WTC11 (cell line): ENCODE results near the gene ERF. TPM values are rescaled to one million over a fixed set of nuclear protein-coding genes. Genes with fewer than 3 reads are reported as not detected.

Source experiments
- CBFB ChIP-seq: sonication (generic); formaldehyde crosslinking; IDR thresholded peaks from 2 replicates; pipeline ENCODE4 v1.8.1; 2022; ENCODE audit warnings: mild to moderate bottlenecking, low read depth, missing genetic modification reagents
- E2F1 ChIP-seq: sonication (generic); formaldehyde crosslinking; IDR thresholded peaks from 2 replicates; pipeline ENCODE4 v1.8.0; 2022; ENCODE audit warnings: mild to moderate bottlenecking, missing genetic modification reagents
- E2F5 ChIP-seq: sonication (generic); formaldehyde crosslinking; IDR thresholded peaks from 2 replicates; pipeline ENCODE4 v1.8.1; 2022; ENCODE audit warnings: mild to moderate bottlenecking, moderate library complexity, missing genetic modification reagents
- ELF4 ChIP-seq: sonication (generic); formaldehyde crosslinking; IDR thresholded peaks from 2 replicates; pipeline ENCODE4 v1.8.1; 2022; ENCODE audit warnings: low read depth, mild to moderate bottlenecking, moderate library complexity, missing genetic modification reagents
- ETV6 ChIP-seq: sonication (generic); formaldehyde crosslinking; IDR thresholded peaks from 2 replicates; pipeline ENCODE4 v1.8.1; 2022; ENCODE audit warnings: mild to moderate bottlenecking, missing genetic modification reagents
- FOXJ3 ChIP-seq: sonication (generic); formaldehyde crosslinking; IDR thresholded peaks from 2 replicates; pipeline ENCODE4 v1.9.0; 2021; ENCODE audit warnings: missing genetic modification reagents, mild to moderate bottlenecking, borderline replicate concordance
- GABPB1 ChIP-seq: sonication (generic); formaldehyde crosslinking; IDR thresholded peaks from 2 replicates; pipeline ENCODE4 v1.8.1; 2023; ENCODE audit warnings: mild to moderate bottlenecking, missing genetic modification reagents
- GTF2I ChIP-seq: fragments of 250-450 bp; sonication (Bioruptor Pico); conservative IDR thresholded peaks from 2 replicates; pipeline ENCODE4 v1.4.0; 2021; ENCODE audit warnings: mild to moderate bottlenecking
- KAT7 ChIP-seq: sonication (generic); formaldehyde crosslinking; IDR thresholded peaks from 2 replicates; pipeline ENCODE4 v1.8.1; 2023; ENCODE audit warnings: missing genetic modification reagents, mild to moderate bottlenecking, borderline replicate concordance
- MLX ChIP-seq: sonication (generic); formaldehyde crosslinking; IDR thresholded peaks from 2 replicates; pipeline ENCODE4 v1.8.1; 2023; ENCODE audit warnings: mild to moderate bottlenecking, missing genetic modification reagents, moderate library complexity
- MXD4 ChIP-seq: fragments of 250-450 bp; sonication (Bioruptor Pico); IDR thresholded peaks from 2 replicates; pipeline ENCODE4 v1.8.0; 2021; ENCODE audit warnings: mild to moderate bottlenecking, moderate library complexity, borderline replicate concordance
- NR1H2 ChIP-seq: sonication (generic); formaldehyde crosslinking; IDR thresholded peaks from 2 replicates; pipeline ENCODE4 v1.9.0; 2021; ENCODE audit warnings: mild to moderate bottlenecking, moderate library complexity, missing genetic modification reagents
- OVOL2 ChIP-seq: fragments of 250-450 bp; sonication (Bioruptor Pico); IDR thresholded peaks from 2 replicates; pipeline ENCODE4 v1.9.0; 2021; ENCODE audit warnings: mild to moderate bottlenecking, borderline replicate concordance
- RELA ChIP-seq: sonication (generic); formaldehyde crosslinking; IDR thresholded peaks from 2 replicates; pipeline ENCODE4 v1.8.1; 2022; ENCODE audit warnings: missing genetic modification reagents, mild to moderate bottlenecking, borderline replicate concordance
- RORB ChIP-seq: fragments of 250-450 bp; sonication (Bioruptor Pico); IDR thresholded peaks from 2 replicates; pipeline ENCODE4 v1.9.0; 2021; ENCODE audit warnings: mild to moderate bottlenecking
- SMAD3 ChIP-seq: sonication (generic); formaldehyde crosslinking; IDR thresholded peaks from 2 replicates; pipeline ENCODE4 v1.8.0; 2022; ENCODE audit warnings: missing genetic modification reagents, mild to moderate bottlenecking, borderline replicate concordance
- SMAD4 ChIP-seq: sonication (generic); formaldehyde crosslinking; IDR thresholded peaks from 2 replicates; pipeline ENCODE4 v1.8.0; 2022; ENCODE audit warnings: mild to moderate bottlenecking, missing genetic modification reagents
- TCF7 ChIP-seq: sonication (generic); formaldehyde crosslinking; IDR thresholded peaks from 2 replicates; pipeline ENCODE4 v1.8.0; 2022; ENCODE audit warnings: mild to moderate bottlenecking, low read depth, missing genetic modification reagents, moderate library complexity
- ZBTB21 ChIP-seq: sonication (generic); formaldehyde crosslinking; IDR thresholded peaks from 2 replicates; pipeline ENCODE4 v1.8.1; 2023; ENCODE audit warnings: mild to moderate bottlenecking, missing genetic modification reagents, borderline replicate concordance
- ZNF281 ChIP-seq: sonication (generic); formaldehyde crosslinking; IDR thresholded peaks from 2 replicates; pipeline ENCODE4 v1.8.0; 2023; ENCODE audit warnings: mild to moderate bottlenecking, missing genetic modification reagents
- total RNA-seq: library from RNA; stranded (reverse); gene quantifications from 3 replicates; pipeline ENCODE4 v1.2.3, GENCODE V29; 2021
- TF ChIP-seq, protein P1 (sequence below): sonication (generic); formaldehyde crosslinking; IDR thresholded peaks from 2 replicates; pipeline ENCODE4 v1.8.0; 2023; ENCODE audit warnings: missing genetic modification reagents, mild to moderate bottlenecking, borderline replicate concordance
- TF ChIP-seq, protein P2 (sequence below): sonication (generic); formaldehyde crosslinking; IDR thresholded peaks from 2 replicates; pipeline ENCODE4 v1.8.1; 2022; ENCODE audit warnings: mild to moderate bottlenecking, missing genetic modification reagents, moderate library complexity, borderline replicate concordance
- TF ChIP-seq, protein P3 (sequence below): fragments of 250-450 bp; sonication (Bioruptor Pico); IDR thresholded peaks from 2 replicates; pipeline ENCODE4 v1.9.0; 2021; ENCODE audit warnings: mild to moderate bottlenecking
- TF ChIP-seq, protein P4 (sequence below): sonication (generic); formaldehyde crosslinking; IDR thresholded peaks from 2 replicates; pipeline ENCODE4 v1.8.1; 2023; ENCODE audit warnings: mild to moderate bottlenecking, missing genetic modification reagents, moderate library complexity

The ERF gene
- total RNA-seq, 1 experiment from 2014 or later, result 65.9 TPM

GRCh38 chr19:42279902-42280814 lies 25.2 kb upstream of the ERF start (continued):
- no peak for TF ChIP-seq MLX
- TF ChIP-seq TCF7 (CRISPR knock-in tag), result no peak
- TF ChIP-seq SMAD3 (CRISPR knock-in tag), result no peak
- no peak for TF ChIP-seq KAT7 (CRISPR knock-in tag)
- no peak for TF ChIP-seq FOXJ3 (CRISPR knock-in tag)
- TF ChIP-seq E2F5 (CRISPR knock-in tag), result 0 out of 2 replicates have a peak, but pooled peaks have one; percentile 35
- TF ChIP-seq GTF2I, result no peak
- TF ChIP-seq, protein P1, sequence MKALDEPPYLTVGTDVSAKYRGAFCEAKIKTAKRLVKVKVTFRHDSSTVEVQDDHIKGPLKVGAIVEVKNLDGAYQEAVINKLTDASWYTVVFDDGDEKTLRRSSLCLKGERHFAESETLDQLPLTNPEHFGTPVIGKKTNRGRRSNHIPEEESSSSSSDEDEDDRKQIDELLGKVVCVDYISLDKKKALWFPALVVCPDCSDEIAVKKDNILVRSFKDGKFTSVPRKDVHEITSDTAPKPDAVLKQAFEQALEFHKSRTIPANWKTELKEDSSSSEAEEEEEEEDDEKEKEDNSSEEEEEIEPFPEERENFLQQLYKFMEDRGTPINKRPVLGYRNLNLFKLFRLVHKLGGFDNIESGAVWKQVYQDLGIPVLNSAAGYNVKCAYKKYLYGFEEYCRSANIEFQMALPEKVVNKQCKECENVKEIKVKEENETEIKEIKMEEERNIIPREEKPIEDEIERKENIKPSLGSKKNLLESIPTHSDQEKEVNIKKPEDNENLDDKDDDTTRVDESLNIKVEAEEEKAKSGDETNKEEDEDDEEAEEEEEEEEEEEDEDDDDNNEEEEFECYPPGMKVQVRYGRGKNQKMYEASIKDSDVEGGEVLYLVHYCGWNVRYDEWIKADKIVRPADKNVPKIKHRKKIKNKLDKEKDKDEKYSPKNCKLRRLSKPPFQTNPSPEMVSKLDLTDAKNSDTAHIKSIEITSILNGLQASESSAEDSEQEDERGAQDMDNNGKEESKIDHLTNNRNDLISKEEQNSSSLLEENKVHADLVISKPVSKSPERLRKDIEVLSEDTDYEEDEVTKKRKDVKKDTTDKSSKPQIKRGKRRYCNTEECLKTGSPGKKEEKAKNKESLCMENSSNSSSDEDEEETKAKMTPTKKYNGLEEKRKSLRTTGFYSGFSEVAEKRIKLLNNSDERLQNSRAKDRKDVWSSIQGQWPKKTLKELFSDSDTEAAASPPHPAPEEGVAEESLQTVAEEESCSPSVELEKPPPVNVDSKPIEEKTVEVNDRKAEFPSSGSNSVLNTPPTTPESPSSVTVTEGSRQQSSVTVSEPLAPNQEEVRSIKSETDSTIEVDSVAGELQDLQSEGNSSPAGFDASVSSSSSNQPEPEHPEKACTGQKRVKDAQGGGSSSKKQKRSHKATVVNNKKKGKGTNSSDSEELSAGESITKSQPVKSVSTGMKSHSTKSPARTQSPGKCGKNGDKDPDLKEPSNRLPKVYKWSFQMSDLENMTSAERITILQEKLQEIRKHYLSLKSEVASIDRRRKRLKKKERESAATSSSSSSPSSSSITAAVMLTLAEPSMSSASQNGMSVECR, result peak; percentile 80; the same call in 1 of the 2 replicates
- TF ChIP-seq ETV6 (CRISPR knock-in tag), result no peak; the same call in 1 of the 2 replicates
- no peak for TF ChIP-seq SMAD4 (CRISPR knock-in tag)
- no peak for TF ChIP-seq ZBTB21
- no peak for TF ChIP-seq GABPB1 (CRISPR knock-in tag)
- TF ChIP-seq RELA, result no peak
- no peak for TF ChIP-seq RORB (CRISPR knock-in tag)
- TF ChIP-seq MXD4 (CRISPR knock-in tag), result no peak
- TF ChIP-seq, protein P2, sequence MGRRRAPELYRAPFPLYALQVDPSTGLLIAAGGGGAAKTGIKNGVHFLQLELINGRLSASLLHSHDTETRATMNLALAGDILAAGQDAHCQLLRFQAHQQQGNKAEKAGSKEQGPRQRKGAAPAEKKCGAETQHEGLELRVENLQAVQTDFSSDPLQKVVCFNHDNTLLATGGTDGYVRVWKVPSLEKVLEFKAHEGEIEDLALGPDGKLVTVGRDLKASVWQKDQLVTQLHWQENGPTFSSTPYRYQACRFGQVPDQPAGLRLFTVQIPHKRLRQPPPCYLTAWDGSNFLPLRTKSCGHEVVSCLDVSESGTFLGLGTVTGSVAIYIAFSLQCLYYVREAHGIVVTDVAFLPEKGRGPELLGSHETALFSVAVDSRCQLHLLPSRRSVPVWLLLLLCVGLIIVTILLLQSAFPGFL (CRISPR knock-in tag), result no peak
- no peak for TF ChIP-seq OVOL2 (CRISPR knock-in tag)
- TF ChIP-seq CBFB (CRISPR knock-in tag), result no peak
- no peak for TF ChIP-seq NR1H2 (CRISPR knock-in tag)
- TF ChIP-seq, protein P3, sequence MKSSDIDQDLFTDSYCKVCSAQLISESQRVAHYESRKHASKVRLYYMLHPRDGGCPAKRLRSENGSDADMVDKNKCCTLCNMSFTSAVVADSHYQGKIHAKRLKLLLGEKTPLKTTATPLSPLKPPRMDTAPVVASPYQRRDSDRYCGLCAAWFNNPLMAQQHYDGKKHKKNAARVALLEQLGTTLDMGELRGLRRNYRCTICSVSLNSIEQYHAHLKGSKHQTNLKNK, result no peak
- no peak for TF ChIP-seq ZNF281 (CRISPR knock-in tag)
- TF ChIP-seq ELF4 (CRISPR knock-in tag), result no peak
- TF ChIP-seq, protein P4, sequence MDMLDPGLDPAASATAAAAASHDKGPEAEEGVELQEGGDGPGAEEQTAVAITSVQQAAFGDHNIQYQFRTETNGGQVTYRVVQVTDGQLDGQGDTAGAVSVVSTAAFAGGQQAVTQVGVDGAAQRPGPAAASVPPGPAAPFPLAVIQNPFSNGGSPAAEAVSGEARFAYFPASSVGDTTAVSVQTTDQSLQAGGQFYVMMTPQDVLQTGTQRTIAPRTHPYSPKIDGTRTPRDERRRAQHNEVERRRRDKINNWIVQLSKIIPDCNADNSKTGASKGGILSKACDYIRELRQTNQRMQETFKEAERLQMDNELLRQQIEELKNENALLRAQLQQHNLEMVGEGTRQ, result peak; percentile 28; the same call in 1 of the 2 replicates
- no peak for TF ChIP-seq E2F1
